ENCODE results near the gene LRRC38.
A peak's percentile ranks its signal among the peaks of the same experiment; 100 is the strongest.

LRRC38 gene

DNA sequence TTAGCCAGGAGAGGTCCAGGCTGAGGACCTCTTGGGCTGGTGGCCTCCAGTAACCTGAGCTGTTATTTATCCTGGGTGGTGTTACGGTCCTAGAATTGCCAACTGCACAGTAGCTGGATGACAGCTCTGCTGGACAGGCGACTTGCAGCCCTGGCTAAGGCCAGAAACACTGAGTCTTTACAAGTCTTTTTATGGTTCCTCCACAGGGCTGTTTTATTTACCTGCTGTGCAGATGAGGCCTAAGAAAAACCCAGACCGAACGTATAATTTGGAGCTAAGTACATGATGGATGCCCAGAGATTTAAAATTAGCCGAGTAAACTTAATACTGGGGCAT lies 30.4 kb upstream of the LRRC38 start:
- Histone ChIP-seq H3K4me1 (ENCODE audit: control insufficient read depth, insufficient read depth, low read length) (no peaks in the 10 kb centered on the region), H3K4me3 (ENCODE audit: low read depth, low read length) (no peak overlapping the region), H3K27ac (ENCODE audit: extremely low read depth, low read depth, low read length) (no peak overlapping the region), H3K36me3 (ENCODE audit: control insufficient read depth in 2 of 2, insufficient read depth in 1 of 2, low read length in 2 of 2) (no peaks in the 10 kb centered on the region), H3K9me3 (ENCODE audit: control insufficient read depth, insufficient read depth, low read depth, low read length) (no peaks in the 10 kb centered on the region)
- ChIA-PET POLR2A (interaction anchor here (0.6 kb wide), 1 partner anchor 20 kb away, joined by 3 read pairs; no protein-coding TSS in a partner anchor), CTCF (interaction anchor here (0.7 to 1.2 kb wide), 3 partner anchors 14 to 33 kb away, joined by 3 to 4 read pairs (median 3); partner anchors contain the start of gene LRRC38)
- TF ChIP-seq TRIM28 (IDR thresholded peaks at IDR 0.05; ENCODE audit: borderline replicate concordance, low read length) (no peak), GFI1B (tag by site-specific recombination; IDR thresholded peaks at IDR 0.05) (no peak), ZNF221 (tag by site-specific recombination; IDR thresholded peaks at IDR 0.05; ENCODE audit: borderline replicate concordance) (no peak), ZIC2 (tag by site-specific recombination; IDR thresholded peaks at IDR 0.05) (no peak), ZNF335 (tag by site-specific recombination; conservative IDR thresholded peaks at IDR 0.05) (peak; percentile 30; the same call in 1 of the 2 replicates), ZNF623 (tag by site-specific recombination; IDR thresholded peaks at IDR 0.05) (no peak), ZNF544 (tag by site-specific recombination; IDR thresholded peaks at IDR 0.05) (no peak), ZNF561 (tag by site-specific recombination; IDR thresholded peaks at IDR 0.05; ENCODE audit: borderline replicate concordance) (no peak), GLIS1 (tag by site-specific recombination; IDR thresholded peaks at IDR 0.05) (peak; percentile 33; the same call in 1 of the 2 replicates), ZBTB8A (tag by site-specific recombination; IDR thresholded peaks at IDR 0.05) (no peak), ZFP37 (tag by site-specific recombination; IDR thresholded peaks at IDR 0.05) (no peak)
- TF ChIP-seq, protein P1, sequence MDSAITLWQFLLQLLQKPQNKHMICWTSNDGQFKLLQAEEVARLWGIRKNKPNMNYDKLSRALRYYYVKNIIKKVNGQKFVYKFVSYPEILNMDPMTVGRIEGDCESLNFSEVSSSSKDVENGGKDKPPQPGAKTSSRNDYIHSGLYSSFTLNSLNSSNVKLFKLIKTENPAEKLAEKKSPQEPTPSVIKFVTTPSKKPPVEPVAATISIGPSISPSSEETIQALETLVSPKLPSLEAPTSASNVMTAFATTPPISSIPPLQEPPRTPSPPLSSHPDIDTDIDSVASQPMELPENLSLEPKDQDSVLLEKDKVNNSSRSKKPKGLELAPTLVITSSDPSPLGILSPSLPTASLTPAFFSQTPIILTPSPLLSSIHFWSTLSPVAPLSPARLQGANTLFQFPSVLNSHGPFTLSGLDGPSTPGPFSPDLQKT (IDR thresholded peaks at IDR 0.05; ENCODE audit: borderline replicate concordance, low read depth, low read length): no peak
- TF ChIP-seq, protein P2, sequence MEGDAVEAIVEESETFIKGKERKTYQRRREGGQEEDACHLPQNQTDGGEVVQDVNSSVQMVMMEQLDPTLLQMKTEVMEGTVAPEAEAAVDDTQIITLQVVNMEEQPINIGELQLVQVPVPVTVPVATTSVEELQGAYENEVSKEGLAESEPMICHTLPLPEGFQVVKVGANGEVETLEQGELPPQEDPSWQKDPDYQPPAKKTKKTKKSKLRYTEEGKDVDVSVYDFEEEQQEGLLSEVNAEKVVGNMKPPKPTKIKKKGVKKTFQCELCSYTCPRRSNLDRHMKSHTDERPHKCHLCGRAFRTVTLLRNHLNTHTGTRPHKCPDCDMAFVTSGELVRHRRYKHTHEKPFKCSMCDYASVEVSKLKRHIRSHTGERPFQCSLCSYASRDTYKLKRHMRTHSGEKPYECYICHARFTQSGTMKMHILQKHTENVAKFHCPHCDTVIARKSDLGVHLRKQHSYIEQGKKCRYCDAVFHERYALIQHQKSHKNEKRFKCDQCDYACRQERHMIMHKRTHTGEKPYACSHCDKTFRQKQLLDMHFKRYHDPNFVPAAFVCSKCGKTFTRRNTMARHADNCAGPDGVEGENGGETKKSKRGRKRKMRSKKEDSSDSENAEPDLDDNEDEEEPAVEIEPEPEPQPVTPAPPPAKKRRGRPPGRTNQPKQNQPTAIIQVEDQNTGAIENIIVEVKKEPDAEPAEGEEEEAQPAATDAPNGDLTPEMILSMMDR (tag by site-specific recombination; IDR thresholded peaks at IDR 0.05): peak; percentile 1; the same call in 1 of the 2 replicates

DNA sequence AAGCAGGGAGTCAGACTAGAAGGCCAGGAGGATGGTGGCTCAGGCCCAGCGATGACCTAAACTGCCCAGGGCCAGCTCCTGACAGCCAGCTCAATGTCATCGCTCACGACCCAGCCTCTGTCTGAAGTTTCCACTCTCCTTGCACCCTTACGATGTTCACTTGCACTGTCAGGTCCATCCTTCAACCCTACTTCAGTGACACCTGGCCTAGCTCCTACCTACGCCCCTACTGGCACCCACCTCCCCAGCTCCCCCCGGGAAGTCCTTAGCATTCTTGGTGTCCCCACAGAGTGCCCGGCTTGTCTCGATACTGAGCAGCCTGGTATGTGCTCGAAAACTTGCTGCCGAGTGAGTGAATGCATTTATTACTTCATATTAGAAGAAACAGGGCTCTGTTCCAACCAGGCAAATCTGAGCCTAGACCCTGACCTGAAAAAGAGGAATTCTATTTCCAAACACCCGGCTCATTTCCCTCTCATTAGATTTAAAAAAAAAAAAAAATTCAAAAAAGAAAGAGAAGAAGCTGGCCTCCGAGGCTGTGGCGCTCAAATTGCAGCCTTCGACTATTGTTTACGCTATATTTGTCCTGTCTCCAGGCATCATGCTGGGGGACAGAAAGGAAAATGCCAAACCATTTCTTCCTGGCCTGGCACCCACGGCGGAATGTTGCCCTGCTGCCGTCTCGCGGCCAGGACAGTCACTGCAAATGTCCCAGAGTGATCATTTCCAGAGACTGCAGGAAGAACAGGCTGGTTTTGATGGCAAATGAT lies 29.8 kb upstream of the LRRC38 start:
- H3K4me1 ChIP-seq (ENCODE audit: control insufficient read depth, insufficient read depth, low read length): no peaks in the 10 kb centered on the region
- H3K9me3 ChIP-seq (ENCODE audit: control insufficient read depth, insufficient read depth, low read depth, low read length): no peaks in the 10 kb centered on the region
- no peak overlapping the region for H3K27ac ChIP-seq (ENCODE audit: extremely low read depth, low read depth, low read length)
- no peak overlapping the region for H3K4me3 ChIP-seq (ENCODE audit: low read depth, low read length)
- TF ChIP-seq ZNF335 (tag by site-specific recombination; conservative IDR thresholded peaks at IDR 0.05) (peak; percentile 77), ZNF610 (tag by site-specific recombination; IDR thresholded peaks at IDR 0.05; ENCODE audit: borderline replicate concordance) (no peak), KLF1 (tag by site-specific recombination; IDR thresholded peaks at IDR 0.05) (no peak), ZIC2 (tag by site-specific recombination; IDR thresholded peaks at IDR 0.05) (peak; percentile 23; the same call in 1 of the 2 replicates)
- TF ChIP-seq, protein P3, sequence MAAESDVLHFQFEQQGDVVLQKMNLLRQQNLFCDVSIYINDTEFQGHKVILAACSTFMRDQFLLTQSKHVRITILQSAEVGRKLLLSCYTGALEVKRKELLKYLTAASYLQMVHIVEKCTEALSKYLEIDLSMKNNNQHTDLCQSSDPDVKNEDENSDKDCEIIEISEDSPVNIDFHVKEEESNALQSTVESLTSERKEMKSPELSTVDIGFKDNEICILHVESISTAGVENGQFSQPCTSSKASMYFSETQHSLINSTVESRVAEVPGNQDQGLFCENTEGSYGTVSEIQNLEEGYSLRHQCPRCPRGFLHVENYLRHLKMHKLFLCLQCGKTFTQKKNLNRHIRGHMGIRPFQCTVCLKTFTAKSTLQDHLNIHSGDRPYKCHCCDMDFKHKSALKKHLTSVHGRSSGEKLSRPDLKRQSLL (tag by site-specific recombination; IDR thresholded peaks at IDR 0.05): no peak
- TF ChIP-seq, protein P2 (tag by site-specific recombination; IDR thresholded peaks at IDR 0.05): peak; percentile 76
- TF ChIP-seq, protein P4, sequence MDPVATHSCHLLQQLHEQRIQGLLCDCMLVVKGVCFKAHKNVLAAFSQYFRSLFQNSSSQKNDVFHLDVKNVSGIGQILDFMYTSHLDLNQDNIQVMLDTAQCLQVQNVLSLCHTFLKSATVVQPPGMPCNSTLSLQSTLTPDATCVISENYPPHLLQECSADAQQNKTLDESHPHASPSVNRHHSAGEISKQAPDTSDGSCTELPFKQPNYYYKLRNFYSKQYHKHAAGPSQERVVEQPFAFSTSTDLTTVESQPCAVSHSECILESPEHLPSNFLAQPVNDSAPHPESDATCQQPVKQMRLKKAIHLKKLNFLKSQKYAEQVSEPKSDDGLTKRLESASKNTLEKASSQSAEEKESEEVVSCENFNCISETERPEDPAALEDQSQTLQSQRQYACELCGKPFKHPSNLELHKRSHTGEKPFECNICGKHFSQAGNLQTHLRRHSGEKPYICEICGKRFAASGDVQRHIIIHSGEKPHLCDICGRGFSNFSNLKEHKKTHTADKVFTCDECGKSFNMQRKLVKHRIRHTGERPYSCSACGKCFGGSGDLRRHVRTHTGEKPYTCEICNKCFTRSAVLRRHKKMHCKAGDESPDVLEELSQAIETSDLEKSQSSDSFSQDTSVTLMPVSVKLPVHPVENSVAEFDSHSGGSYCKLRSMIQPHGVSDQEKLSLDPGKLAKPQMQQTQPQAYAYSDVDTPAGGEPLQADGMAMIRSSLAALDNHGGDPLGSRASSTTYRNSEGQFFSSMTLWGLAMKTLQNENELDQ (tag by site-specific recombination; IDR thresholded peaks at IDR 0.05; ENCODE audit: low read depth): peak; percentile 99
- H3K36me3 ChIP-seq (ENCODE audit: control insufficient read depth in 2 of 2, insufficient read depth in 1 of 2, low read length in 2 of 2): no peaks in the 10 kb centered on the region
- ChIA-PET CTCF (interaction anchor here (0.7 to 1.2 kb wide), 5 partner anchors 14 to 43 kb away, joined by 3 to 5 read pairs (median 3); partner anchors contain the start of gene LRRC38), POLR2A (interaction anchor here (0.6 kb wide), 1 partner anchor 19 kb away, joined by 3 read pairs; no protein-coding TSS in a partner anchor)

Measured in HEK293 (cell line).